GM21786 (cell line): ENCODE results near the gene ELN.
"Not testable (repeated sequence)": the region's sequence is repeated elsewhere in the genome, so short reads cannot be mapped to it uniquely, and the experiment has no call there.

Source experiments
- ATAC-seq: cut with Tn5 transposase; IDR thresholded peaks from one replicate; pipeline ENCODE4 v1.9.1; 2021; ENCODE audit not compliant: unreplicated experiment

Gene ELN

GRCh38 chr7:74000489-74001149 lies 27.4 kb upstream of the ELN start:
- ATAC-seq, result no peak

GRCh38 chr7:74001150-74001494 lies 26.9 kb upstream of the ELN start:
- no peak for ATAC-seq

- peak; percentile 74 for ATAC-seq
These were observed 25.4 kb upstream of the ELN start for GRCh38 chr7:74002474-74003017.

GRCh38 chr7:74003621-74004020 lies 24.4 kb upstream of the ELN start:
- ATAC-seq, result no peak

DNA sequence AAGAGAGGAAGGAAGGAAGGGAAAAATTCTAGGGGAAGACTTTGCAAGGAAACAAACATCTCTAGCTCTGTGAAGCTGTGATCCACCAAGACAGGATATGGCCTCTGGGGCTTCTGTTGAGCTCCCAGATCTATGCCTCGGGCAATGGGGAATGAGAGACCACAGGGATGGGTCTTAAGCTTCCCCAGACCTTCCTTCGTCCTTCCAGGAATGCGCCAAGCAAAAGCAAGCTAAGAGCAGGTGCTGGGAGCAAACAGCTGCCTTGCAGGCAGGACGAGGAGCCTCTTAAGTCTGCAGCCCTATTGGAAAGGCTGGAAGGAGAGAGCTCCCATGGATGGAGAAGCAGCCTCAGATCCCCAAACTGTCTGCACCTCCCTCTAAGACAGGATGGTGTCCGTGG lies 21.9 kb upstream of the ELN start:
- ATAC-seq, result no peak

GRCh38 chr7:74006451-74007241 lies 21.3 kb upstream of the ELN start:
- no peak for ATAC-seq

DNA sequence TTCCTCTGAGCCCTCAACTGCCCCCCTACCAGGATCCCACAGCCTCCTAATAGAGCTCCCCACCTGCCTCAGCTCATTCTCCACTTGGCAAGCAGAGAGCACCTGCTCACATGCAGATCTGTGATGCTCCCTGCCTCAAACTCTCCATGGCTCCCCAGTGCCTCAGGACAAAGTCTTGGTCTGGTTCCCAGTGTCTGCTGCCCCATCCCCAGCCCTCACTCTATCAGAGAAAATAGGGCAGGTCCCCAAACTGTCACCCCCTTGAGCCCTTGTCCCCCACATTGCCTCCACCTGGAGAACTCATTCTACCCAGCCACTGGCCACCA lies 20.8 kb upstream of the ELN start:
- ATAC-seq, result no peak

DNA sequence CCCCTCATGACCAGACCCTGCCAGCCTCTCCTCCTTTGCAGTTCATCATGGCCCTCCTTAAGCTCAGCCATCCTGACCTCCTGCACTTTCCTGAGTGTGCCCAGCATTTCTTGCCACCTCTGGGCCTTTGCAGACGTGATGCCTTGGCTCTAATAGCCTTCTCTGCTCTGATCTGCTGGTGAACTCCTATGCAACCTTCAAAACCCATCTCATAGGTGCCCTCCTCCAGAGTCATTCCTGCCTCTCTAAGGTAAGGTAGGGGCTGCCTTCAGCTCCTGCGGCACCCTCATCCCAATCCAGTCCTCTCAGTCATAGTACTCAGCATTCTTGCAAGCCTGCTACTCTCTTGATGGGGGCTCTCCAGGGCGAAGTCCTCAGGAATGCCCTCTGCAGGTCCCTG lies 19.3 kb upstream of the ELN start:
- no peak for ATAC-seq

DNA sequence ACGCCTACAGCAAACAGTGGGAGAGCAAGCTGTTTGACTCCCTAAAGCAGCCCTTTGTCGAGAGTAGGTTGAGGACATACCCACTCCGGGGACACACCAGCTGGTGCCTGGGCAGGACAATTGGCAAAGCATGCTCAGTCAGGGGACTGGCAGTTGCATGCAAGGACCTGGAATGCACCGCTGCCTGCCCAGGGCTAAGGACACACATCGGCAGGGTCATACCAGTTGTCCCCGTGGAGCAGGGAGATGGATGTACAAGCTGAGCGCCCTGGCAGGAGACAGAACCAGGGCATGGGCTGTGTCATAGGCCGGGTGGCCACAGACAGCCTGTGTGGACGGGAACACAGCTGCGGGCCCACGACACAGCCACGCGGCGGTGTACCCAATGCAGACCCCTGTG lies 18.3 kb upstream of the ELN start:
- no peak for ATAC-seq

DNA sequence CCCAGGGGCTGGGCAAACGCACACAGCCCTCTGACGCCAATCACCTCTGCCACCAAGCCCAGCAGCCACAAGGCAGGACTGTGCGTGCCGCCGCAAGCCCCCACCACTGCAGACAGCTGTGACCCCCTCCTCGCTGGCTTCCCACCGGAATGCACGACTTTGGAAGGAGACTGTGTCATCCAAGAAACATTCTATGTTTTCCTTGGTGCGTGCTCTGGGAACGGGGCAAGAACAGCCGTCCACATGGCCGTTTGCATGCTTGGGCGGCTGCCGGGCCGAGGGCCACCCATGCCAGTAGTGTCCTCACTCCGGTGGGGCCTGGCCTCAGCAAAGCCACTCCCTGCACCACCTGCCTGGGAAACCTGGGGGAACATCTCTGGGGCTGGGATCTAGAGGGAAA lies 17.6 kb upstream of the ELN start:
- ATAC-seq, result no peak

GRCh38 chr7:74011421-74011820 lies 16.6 kb upstream of the ELN start:
- ATAC-seq, result not testable (repeated sequence)

GRCh38 chr7:74012842-74013249 lies 15.1 kb upstream of the ELN start:
- ATAC-seq, result peak; percentile 99

- no peak for ATAC-seq
These were observed 14.3 kb upstream of the ELN start for GRCh38 chr7:74013539-74014272.

DNA sequence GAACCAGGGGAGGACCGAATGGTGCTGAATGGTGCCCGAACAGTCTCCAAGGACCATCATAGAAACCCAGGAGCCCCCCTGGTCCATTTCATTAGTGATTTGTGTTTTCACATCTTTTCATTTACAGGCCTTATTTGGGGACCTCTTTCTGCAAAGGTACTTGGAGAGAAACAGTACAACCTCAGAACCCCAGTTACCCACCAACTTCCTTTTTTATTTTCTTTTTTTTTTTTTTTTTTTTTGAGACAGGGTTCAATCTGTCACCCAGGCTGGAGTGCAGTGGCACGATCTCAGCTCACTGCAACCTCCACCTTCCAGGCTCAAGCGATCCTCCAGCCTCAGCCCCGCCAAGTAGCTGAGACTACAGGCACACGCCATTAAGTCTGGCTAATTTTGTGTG lies 13.0 kb upstream of the ELN start:
- ATAC-seq, result no peak

- ATAC-seq, result no peak
These were observed 12.3 kb upstream of the ELN start for GRCh38 chr7:74015670-74016069.

- no peak for ATAC-seq
These were observed 10.8 kb upstream of the ELN start for GRCh38 chr7:74017125-74017524.

GRCh38 chr7:74018246-74018895 lies 9.6 kb upstream of the ELN start:
- no peak for ATAC-seq

- ATAC-seq, result no peak
These were observed 8.8 kb upstream of the ELN start for GRCh38 chr7:74019149-74019548.

- no peak for ATAC-seq
These were observed 7.6 kb upstream of the ELN start for GRCh38 chr7:74020390-74020789.

DNA sequence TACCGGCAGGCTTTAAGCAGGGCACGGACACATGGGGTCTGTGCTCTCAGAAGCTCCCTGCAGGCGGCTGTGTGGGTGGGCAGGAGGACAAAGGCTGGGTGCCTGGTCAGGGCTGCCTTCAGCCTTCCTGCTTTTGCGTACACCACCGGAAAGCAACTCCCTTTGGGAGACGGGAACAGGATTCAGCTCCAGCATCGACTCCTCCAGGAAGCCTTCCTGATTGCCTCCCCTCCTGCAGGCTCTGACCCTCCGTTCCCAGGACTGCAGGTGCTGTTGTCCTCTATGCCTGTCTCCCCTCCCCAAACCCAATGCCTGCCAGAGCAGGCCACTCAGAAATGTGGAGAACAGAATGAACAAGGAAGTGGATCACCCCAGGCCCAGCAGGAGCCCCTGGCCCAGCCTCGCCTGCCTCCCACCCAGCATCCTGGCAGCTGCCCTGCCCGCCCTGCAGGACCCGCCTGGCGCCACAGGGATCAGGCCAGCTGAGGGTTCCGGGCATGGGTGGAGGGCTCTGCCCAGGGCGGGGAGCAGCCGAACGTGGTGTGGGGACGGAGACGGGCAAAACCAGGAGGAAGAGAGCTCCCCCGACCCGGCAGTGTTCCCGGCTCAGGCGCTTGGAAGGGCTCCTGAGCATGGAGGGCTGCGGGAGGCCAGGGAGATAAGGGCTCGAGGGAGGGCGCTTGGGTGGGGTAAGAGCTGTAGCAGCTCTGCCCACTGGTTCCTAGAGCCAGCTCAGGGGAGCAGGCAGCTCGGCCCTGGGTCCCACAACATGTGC lies 6.2 kb upstream of the ELN start:
- no peak for ATAC-seq

- no peak for ATAC-seq
These were observed 5.5 kb upstream of the ELN start for GRCh38 chr7:74022507-74022906.
